KMS-11 (cell line): ENCODE results near the gene NRXN3.

ENCODE experiments used
- H2AFZ ChIP-seq: fragments of 200-600 bp; sonication (generic); 2 replicates; pipeline ENCODE4 v1.6.1; 2016; ENCODE audit warnings: antibody characterized with exemption, mixed run types, low read depth
- H3K27ac ChIP-seq: fragments of 200-600 bp; sonication (generic); 2 replicates; pipeline ENCODE4 v1.6.1; 2016; ENCODE audit warnings: mild to moderate bottlenecking, mixed run types
- H3K27me3 ChIP-seq: fragments of 200-600 bp; sonication (generic); 2 replicates; pipeline ENCODE4 v1.6.1; 2017; ENCODE audit warnings: mild to moderate bottlenecking, low read depth, mixed run types, moderate library complexity; ENCODE audit not compliant: insufficient read depth
- H3K36me3 ChIP-seq: fragments of 200-600 bp; sonication (generic); 2 replicates; pipeline ENCODE4 v1.6.1; 2017; ENCODE audit warnings: mild to moderate bottlenecking, mixed run types; ENCODE audit not compliant: insufficient read depth
- H3K4me1 ChIP-seq: fragments of 200-600 bp; sonication (generic); 2 replicates; pipeline ENCODE4 v1.6.1; 2016; ENCODE audit warnings: mild to moderate bottlenecking, low read depth, mixed run types; ENCODE audit not compliant: poor library complexity, severe bottlenecking
- H3K4me2 ChIP-seq: fragments of 200-600 bp; sonication (generic); 2 replicates; pipeline ENCODE4 v1.7.0; 2016; ENCODE audit warnings: mild to moderate bottlenecking, mixed run types
- H3K4me3 ChIP-seq: fragments of 200-600 bp; sonication (generic); IDR thresholded peaks from 2 replicates; pipeline ENCODE4 v1.6.1; 2017; ENCODE audit warnings: low read depth, low read length, mixed read lengths; ENCODE audit not compliant: insufficient read depth
- H3K79me2 ChIP-seq: fragments of 200-600 bp; sonication (generic); 2 replicates; pipeline ENCODE4 v1.6.1; 2016; ENCODE audit warnings: low read depth, mixed run types; ENCODE audit not compliant: insufficient read depth
- H3K9ac ChIP-seq: fragments of 200-600 bp; sonication (generic); 2 replicates; pipeline ENCODE4 v1.6.1; 2016; ENCODE audit warnings: mild to moderate bottlenecking, mixed run types
- H4K20me1 ChIP-seq: fragments of 200-600 bp; sonication (generic); 2 replicates; pipeline ENCODE4 v1.6.1; 2016; ENCODE audit warnings: mild to moderate bottlenecking, mixed run types; ENCODE audit not compliant: insufficient read depth
- CTCF ChIP-seq: fragments of 200-600 bp; sonication (generic); conservative IDR thresholded peaks from 2 replicates; pipeline ENCODE4 v1.6.1; 2017; ENCODE audit warnings: low read depth, mild to moderate bottlenecking, antibody characterized with exemption, low read length, moderate library complexity, mixed read lengths

The NRXN3 gene

GRCh38 chr14:78313499-78313898 is 143.3 kb downstream of the NRXN3 start:
- no peak overlapping the region for H3K4me3 ChIP-seq
- no peaks in the 10 kb centered on the region for H3K27me3 ChIP-seq
- no peak overlapping the region for H3K9ac ChIP-seq
- H3K4me1 ChIP-seq = no peaks in the 10 kb centered on the region
- H2AFZ ChIP-seq = no peak overlapping the region
- H3K79me2 ChIP-seq = no peaks in the 10 kb centered on the region
- H3K27ac ChIP-seq = no peak overlapping the region
- no peaks in the 10 kb centered on the region for H4K20me1 ChIP-seq
- no peaks in the 10 kb centered on the region for H3K36me3 ChIP-seq
- H3K4me2 ChIP-seq = no peak overlapping the region
- TF ChIP-seq CTCF = no peak

GRCh38 chr14:78314484-78314883 is 144.3 kb downstream of the NRXN3 start:
- Histone ChIP-seq H3K79me2 (no peaks in the 10 kb centered on the region), H3K9ac (no peak overlapping the region), H3K27ac (no peak overlapping the region), H3K27me3 (no peaks in the 10 kb centered on the region), H4K20me1 (no peaks in the 10 kb centered on the region), H2AFZ (no peak overlapping the region), H3K4me2 (no peak overlapping the region), H3K36me3 (no peaks in the 10 kb centered on the region), H3K4me3 (no peak overlapping the region), H3K4me1 (no peaks in the 10 kb centered on the region)
- no peak for TF ChIP-seq CTCF

- Histone ChIP-seq H3K79me2 (no peaks in the 10 kb centered on the region), H3K4me3 (no peak overlapping the region), H4K20me1 (no peaks in the 10 kb centered on the region), H2AFZ (no peak overlapping the region), H3K27me3 (no peaks in the 10 kb centered on the region), H3K4me2 (no peak overlapping the region), H3K9ac (no peak overlapping the region), H3K4me1 (no peaks in the 10 kb centered on the region), H3K36me3 (no peaks in the 10 kb centered on the region), H3K27ac (no peak overlapping the region)
- no peak for TF ChIP-seq CTCF
These were observed 145.9 kb downstream of the NRXN3 start for GRCh38 chr14:78316052-78316451.

GRCh38 chr14:78316786-78317185 is 146.6 kb downstream of the NRXN3 start:
- Histone ChIP-seq H3K4me2 (no peak overlapping the region), H3K4me1 (no peaks in the 10 kb centered on the region), H4K20me1 (no peaks in the 10 kb centered on the region), H2AFZ (no peak overlapping the region), H3K27me3 (no peaks in the 10 kb centered on the region), H3K9ac (no peak overlapping the region), H3K36me3 (no peaks in the 10 kb centered on the region), H3K27ac (no peak overlapping the region), H3K79me2 (no peaks in the 10 kb centered on the region), H3K4me3 (no peak overlapping the region)
- no peak for TF ChIP-seq CTCF

- no peaks in the 10 kb centered on the region for H3K79me2 ChIP-seq
- no peaks in the 10 kb centered on the region for H3K27me3 ChIP-seq
- no peaks in the 10 kb centered on the region for H4K20me1 ChIP-seq
- no peak overlapping the region for H3K27ac ChIP-seq
- no peak overlapping the region for H3K9ac ChIP-seq
- no peak overlapping the region for H3K4me3 ChIP-seq
- no peaks in the 10 kb centered on the region for H3K4me1 ChIP-seq
- H2AFZ ChIP-seq = no peak overlapping the region
- H3K36me3 ChIP-seq = no peaks in the 10 kb centered on the region
- TF ChIP-seq CTCF = no peak
- H3K4me2 ChIP-seq = no peak overlapping the region
These were observed 149.2 kb downstream of the NRXN3 start for GRCh38 chr14:78319406-78319805.
